GM06990 (cell line): Measurements from ENCODE around the gene NLRP13.

ENCODE experiments used
- DNase-seq: peaks from one replicate; pipeline ENCODE4 v3.0.0-alpha.2; 2011; ENCODE audit not compliant: insufficient read length; ENCODE audit errors: extremely low read depth
- H3K27me3 ChIP-seq: replicated peaks from 2 replicates; pipeline ENCODE4 v1.6.0; 2011; ENCODE audit warnings: low read length; ENCODE audit not compliant: control insufficient read depth, insufficient read depth
- H3K36me3 ChIP-seq: 2 replicates; pipeline ENCODE4 v1.5.1; 2011; ENCODE audit warnings: low read length; ENCODE audit not compliant: control insufficient read depth, insufficient read depth
- H3K4me3 ChIP-seq: replicated peaks from 2 replicates; pipeline ENCODE4 v1.5.1; 2011; ENCODE audit warnings: low read depth, mild to moderate bottlenecking, control low read depth, low read length
- TF ChIP-seq, protein P1 (sequence below): IDR thresholded peaks from 2 replicates; pipeline ENCODE4 v1.5.1; 2011; ENCODE audit warnings: low read length, control low read depth, mild to moderate bottlenecking, inconsistent platforms; ENCODE audit not compliant: insufficient read depth, poor library complexity, severe bottlenecking

NLRP13 gene

DNA sequence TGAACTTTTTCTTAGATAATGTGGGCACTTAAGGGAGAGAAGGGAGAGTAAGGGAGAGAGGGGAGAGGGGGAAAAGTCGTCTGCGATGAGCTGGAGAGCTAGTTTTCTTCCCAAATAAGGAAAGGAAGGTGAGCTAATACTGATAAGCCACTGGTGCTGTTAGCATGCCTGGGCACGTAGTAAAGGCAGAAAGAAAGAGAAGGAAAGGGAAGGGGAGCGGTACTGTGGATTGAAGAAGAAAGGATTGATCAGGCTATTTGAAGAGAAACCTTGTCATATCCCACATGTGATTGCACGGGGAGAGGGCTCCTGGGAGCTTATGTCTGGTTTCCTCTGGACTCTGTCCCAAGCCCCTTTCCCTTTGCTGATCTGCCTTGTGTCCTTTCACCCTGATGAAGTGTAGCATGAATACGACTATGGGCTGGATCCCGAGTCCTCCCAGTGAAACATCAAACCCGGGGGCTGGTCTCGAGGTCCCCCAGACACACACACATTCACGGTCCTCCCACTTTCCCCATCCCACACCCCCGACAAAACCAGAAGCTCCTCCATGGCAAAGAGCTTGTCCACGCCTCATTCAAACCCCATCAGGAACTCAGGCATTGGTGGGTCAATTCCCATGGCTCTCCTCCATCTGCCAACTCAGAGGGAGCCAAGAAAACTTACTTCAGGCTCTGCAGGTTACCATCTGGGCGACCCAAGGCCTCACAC lies 30.6 kb downstream of the NLRP13 start:
- DNase-seq, result no peak
- TF ChIP-seq, protein P1, sequence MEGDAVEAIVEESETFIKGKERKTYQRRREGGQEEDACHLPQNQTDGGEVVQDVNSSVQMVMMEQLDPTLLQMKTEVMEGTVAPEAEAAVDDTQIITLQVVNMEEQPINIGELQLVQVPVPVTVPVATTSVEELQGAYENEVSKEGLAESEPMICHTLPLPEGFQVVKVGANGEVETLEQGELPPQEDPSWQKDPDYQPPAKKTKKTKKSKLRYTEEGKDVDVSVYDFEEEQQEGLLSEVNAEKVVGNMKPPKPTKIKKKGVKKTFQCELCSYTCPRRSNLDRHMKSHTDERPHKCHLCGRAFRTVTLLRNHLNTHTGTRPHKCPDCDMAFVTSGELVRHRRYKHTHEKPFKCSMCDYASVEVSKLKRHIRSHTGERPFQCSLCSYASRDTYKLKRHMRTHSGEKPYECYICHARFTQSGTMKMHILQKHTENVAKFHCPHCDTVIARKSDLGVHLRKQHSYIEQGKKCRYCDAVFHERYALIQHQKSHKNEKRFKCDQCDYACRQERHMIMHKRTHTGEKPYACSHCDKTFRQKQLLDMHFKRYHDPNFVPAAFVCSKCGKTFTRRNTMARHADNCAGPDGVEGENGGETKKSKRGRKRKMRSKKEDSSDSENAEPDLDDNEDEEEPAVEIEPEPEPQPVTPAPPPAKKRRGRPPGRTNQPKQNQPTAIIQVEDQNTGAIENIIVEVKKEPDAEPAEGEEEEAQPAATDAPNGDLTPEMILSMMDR, result no peak
- H3K36me3 ChIP-seq, result no peaks in the 10 kb centered on the region
- no peaks in the 10 kb centered on the region for H3K27me3 ChIP-seq
- no peak overlapping the region for H3K4me3 ChIP-seq

DNA sequence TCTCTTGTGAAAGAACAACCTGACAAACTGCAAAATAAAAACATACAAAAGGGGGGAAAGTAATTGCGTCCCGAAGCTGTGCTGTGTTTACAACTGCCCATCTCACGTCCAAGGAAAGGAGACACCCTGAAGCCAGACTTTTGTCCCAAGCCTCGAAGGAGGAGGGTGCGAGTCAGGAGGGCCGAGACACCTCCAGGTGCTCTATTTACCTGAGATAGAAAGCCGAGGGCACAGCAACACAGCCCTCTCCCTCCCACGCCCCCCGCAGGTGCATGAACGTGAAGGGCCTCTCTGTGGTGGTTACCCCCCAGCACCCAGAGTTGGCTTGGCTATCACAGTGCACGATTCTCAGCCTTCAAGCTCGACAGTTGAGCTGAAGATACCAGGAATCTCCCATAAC lies 33.2 kb downstream of the NLRP13 start:
- TF ChIP-seq, protein P1, result no peak

DNA sequence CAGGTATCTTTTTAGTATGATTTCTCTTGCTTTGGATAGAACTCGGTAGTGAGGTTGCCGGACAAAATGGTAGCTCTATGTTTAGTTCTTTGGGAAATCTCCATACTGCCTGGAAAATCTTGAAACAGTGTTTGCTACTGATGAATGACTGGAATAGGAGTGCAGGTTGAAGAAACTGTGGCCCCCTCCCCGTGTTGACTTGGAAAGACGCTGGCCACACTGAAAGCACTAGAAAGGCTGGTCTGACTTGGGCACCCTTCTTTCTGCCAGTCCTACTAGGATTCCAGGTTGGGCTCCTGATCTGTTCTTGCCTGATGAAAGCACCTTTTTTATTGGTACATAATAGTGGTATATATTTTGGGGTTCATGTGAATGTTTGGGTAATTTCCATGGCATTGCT lies 49.5 kb downstream of the NLRP13 start:
- TF ChIP-seq, protein P1, result no peak
- no peaks in the 10 kb centered on the region for H3K27me3 ChIP-seq

More for the DNA sequence above, 33.2 kb downstream of the NLRP13 start:
- H3K27me3 ChIP-seq, result no peaks in the 10 kb centered on the region
- H3K4me3 ChIP-seq, result no peak overlapping the region
- H3K36me3 ChIP-seq, result no peaks in the 10 kb centered on the region
- no peak for DNase-seq

DNA sequence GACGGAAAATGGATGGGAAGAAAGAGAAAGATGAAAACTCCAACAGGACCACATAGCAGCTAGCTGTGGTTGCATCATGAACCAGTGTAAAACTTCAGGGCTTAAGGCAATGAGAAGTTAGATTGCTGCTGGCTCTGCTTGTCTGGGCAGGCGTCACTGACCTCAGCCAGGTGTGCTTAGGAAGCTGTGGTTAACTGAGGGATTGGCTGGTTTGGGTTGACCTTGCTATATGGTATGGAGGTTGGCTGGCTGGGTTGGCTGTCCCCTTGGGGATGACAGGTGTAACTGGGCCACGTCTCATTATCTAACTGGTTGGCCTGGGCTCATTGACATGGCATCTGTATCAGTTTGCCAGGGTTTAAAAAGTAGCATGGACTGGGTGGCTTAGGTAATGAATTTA lies 54.9 kb downstream of the NLRP13 start:
- Histone ChIP-seq H3K4me3 (no peak overlapping the region), H3K36me3 (no peaks in the 10 kb centered on the region), H3K27me3 (no peaks in the 10 kb centered on the region)
- DNase-seq, result no peak
- TF ChIP-seq, protein P1, result no peak

More for the DNA sequence above, 49.5 kb downstream of the NLRP13 start:
- DNase-seq, result no peak
- H3K36me3 ChIP-seq, result no peaks in the 10 kb centered on the region
- H3K4me3 ChIP-seq, result no peak overlapping the region

DNA sequence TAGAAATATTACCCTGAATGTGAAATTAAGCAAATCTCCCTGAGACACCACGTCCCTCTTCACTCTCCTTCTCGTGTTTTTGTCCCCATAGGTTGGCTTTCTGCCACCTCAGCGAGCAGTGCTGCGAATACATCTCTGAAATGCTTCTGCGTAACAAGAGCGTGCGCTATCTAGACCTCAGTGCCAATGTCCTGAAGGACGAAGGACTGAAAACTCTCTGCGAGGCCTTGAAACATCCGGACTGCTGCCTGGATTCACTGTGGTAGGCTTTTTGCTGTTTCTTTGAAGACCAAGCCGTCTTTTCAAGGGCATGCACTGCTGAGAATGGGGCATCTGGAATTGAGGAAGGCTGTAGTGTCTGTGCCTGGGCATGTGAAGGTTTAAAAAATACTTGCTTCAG lies 61.4 kb downstream of the NLRP13 start:
- no peak overlapping the region for H3K4me3 ChIP-seq
- H3K36me3 ChIP-seq, result no peaks in the 10 kb centered on the region
- TF ChIP-seq, protein P1, result no peak
- H3K27me3 ChIP-seq, result no peaks in the 10 kb centered on the region
- no peak for DNase-seq
